ENCODE data around the gene COG7.
A peak's percentile ranks its signal among the peaks of the same experiment; 100 is the strongest.
"Not testable (repeated sequence)": the region's sequence is repeated elsewhere in the genome, so short reads cannot be mapped to it uniquely, and the experiment has no call there.

COG7 gene

GRCh38 chr16:23452572-23453337 lies at the start of gene COG7:
COG7 (minus strand) TSS chr16:23453189; CDS start chr16:23452994, 195 bp downstream.
- peak; percentile 68 for DNase-seq (ENCODE audit: low read depth)

DNA sequence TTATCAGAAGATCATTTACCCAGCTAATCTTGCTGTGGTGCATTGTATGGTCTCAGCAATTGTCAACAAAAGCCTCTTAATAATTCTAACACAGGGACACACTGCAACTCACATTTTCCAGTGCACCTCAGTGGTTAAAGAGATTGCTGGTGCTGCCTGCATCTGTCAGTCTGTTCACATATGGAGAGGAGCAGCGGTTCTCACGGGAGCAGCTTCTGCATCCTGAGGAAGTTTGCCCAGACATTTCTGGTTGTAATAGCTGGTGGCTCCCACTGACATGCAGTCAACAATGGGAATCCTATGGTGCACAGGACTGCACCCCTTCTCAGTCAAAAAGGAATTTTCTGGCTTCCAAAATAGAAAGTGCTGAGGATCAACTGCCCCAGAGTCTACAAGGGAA lies 49.5 kb upstream of the COG7 start:
- DNase-seq (ENCODE audit: low read depth): no peak

DNA sequence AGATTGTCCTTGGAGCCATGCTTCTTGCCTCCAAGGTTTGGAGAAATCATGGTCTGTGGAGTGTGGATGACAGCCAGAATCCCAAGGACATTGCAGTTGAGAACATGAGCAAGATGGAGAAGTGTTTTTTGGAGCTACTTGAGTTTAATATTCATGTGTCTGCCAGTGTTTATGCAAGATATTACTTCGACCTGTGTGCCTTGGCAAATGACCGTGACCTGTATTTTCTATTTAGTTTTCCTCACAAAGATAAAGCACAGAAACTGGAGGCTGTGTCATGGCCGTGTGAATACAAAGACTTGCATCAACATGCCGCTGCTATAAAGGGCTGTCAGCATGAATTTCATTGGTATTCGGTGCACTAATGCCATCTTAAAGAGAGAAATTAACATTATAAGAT lies 48.3 kb upstream of the COG7 start:
- no peak for DNase-seq (ENCODE audit: low read depth)

DNA sequence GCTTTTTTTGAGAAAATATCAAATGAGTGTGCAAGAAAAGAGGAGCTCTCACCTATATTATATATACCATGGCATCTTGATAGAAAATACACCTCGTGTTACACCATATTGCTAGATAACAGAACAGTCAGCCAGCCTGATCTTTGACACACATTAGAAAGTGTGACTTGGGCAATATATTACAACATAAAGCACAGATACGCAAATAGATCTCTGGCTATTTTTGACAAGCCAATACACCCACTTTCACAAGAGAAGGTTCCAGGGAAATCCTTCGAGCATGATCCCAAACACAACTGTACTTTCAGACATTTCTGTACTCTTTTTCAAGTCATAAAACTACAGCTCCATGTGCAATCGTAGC lies 47.9 kb upstream of the COG7 start:
- no peak for DNase-seq (ENCODE audit: low read depth)

DNA sequence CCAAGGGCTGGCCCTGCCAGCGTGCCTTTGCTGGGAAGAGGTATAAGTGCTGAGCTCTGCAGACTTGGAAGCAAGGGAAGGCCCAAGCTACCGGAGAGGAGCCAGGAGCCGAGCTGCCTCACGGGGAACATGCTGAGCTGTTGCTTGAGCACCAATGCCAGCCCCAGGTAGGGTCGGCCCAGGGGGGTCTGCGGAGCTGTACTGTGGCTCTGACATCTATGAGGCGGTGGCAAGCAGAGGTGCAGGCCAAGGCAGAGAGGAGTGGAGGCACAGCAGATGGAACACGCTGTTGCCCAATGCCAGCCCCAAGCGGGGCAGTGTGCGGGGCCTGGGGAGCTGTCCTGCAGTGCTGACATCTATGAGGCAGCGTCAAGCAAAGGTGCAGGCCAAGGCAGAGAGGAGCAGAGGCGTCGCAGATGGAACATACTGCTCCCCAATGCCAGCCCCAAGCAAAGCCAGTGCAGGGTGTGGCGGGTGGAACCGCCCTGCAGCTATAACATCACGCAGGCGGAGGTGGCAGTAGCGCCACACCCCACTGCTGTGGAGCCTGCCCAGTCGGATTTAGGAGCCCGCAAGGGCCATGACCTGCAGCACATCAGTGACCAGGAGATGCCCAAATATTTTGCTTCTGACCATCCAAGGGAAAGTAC lies 47.3 kb upstream of the COG7 start:
- DNase-seq (ENCODE audit: low read depth): no peak

DNA sequence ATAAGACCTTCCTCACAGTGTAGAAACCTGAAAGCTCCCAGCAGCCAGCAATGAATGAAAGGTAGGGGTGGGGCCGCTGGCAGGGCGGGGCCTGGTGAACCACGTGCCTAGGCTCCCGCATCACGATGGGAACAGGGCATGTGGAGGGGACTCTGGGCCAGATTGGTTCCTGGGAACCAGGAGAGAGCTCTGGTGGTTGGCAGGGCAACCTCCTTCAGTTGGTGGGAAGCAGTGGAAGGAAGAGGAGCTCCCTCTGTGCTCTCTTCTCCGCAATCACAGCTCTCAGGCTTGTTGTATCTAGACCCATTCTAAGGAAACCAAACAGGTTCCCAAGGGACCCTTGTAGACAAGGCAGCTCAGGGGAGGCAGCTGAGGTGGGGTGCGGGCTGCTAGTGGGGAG lies 46.8 kb upstream of the COG7 start:
- DNase-seq (ENCODE audit: low read depth): no peak

DNA sequence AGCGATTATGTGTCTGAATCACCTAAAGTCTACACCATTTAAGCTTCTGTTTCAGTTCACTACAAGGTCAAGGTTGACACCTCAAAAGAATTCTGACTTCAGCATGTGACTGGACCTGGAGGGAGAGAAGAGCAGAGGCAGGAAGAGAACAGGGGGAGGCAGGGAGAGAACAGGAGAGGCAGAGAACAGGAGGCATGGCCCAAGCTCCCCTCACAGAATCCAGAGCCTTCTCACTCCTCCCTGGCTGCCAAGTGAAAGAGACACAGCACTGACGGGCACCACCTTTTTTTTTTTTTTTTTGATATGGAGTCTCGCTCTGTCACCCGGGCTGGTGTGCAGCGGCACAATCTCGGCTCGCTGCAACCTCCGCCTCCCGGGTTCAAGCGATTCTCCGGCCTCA lies 45.9 kb upstream of the COG7 start:
- DNase-seq (ENCODE audit: low read depth): no peak

- no peak for DNase-seq (ENCODE audit: low read depth)
These were observed 44.5 kb upstream of the COG7 start for GRCh38 chr16:23497543-23497868.

DNA sequence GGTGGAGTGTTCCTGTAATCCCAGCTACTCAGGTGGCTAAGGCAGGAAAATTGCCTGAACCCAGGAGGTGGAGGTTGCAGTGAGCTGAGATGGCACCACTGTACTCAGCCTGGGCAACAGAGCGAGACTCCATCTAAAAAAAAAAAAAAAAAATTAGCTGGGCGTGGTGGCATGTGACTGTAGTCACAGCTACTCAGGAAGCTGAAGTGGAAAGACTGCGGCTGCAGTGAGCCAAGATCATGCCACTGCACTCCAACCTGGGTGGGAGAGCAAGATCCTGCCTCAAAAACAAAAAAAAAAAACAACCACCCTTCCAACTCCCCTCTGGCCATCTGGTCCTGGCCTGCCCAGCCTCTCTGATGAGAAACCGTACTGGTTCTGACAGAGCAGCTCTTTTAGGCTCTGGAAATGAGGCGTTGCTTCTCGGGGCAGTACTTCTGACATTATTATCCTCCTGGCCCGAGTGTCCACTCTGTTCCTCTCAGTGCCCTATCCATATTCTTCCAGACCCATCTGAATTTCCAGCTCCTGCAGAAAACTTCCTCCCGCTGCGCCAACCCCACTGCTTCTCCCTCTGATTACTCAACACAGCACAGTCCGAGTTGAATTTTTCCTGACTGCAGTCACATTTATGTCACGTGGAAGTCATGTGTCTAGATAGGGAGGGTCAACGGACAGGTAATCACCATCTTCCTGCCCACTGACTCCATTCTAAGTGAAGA lies 44.0 kb upstream of the COG7 start:
- DNase-seq (ENCODE audit: low read depth): no peak

- DNase-seq (ENCODE audit: low read depth): no peak
These were observed 42.7 kb upstream of the COG7 start for GRCh38 chr16:23495671-23496070.

GRCh38 chr16:23494188-23494587 lies 41.2 kb upstream of the COG7 start:
- no peak for DNase-seq (ENCODE audit: low read depth)

GRCh38 chr16:23491490-23492391 lies 38.8 kb upstream of the COG7 start:
- DNase-seq (ENCODE audit: low read depth): no peak

- DNase-seq (ENCODE audit: low read depth): no peak
These were observed 33.5 kb upstream of the COG7 start for GRCh38 chr16:23486480-23486879.

- DNase-seq (ENCODE audit: low read depth): no peak
These were observed 32.9 kb upstream of the COG7 start for GRCh38 chr16:23485841-23486240.

- no peak for DNase-seq (ENCODE audit: low read depth)
These were observed 32.2 kb upstream of the COG7 start for GRCh38 chr16:23485257-23485614.

- no peak for DNase-seq (ENCODE audit: low read depth)
These were observed 31.7 kb upstream of the COG7 start for GRCh38 chr16:23484510-23485256.

- not testable (repeated sequence) for DNase-seq (ENCODE audit: low read depth)
These were observed 30.5 kb upstream of the COG7 start for GRCh38 chr16:23483492-23483891.

DNA sequence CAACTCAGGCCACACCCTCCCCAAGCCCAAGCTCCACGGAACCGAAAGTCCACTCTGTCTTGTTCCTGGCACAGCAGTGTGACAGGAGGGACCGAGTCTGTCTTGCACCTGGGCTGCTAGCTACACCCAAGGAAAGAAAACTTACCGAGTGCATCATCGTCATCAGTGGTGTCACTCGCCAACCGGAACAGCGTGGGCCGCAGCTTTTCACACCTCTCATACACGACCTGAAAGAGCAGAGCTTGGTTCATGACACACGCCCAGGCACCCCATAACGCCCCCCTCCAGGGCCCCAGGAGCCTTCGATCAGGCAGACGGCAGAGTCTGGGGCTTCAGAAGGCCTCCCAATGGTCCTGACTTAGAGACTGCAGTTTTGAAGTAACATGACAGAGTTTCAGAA lies 29.8 kb upstream of the COG7 start:
- no peak for DNase-seq (ENCODE audit: low read depth)

GRCh38 chr16:23480257-23480656 lies 27.3 kb upstream of the COG7 start:
- DNase-seq (ENCODE audit: low read depth): no peak

DNA sequence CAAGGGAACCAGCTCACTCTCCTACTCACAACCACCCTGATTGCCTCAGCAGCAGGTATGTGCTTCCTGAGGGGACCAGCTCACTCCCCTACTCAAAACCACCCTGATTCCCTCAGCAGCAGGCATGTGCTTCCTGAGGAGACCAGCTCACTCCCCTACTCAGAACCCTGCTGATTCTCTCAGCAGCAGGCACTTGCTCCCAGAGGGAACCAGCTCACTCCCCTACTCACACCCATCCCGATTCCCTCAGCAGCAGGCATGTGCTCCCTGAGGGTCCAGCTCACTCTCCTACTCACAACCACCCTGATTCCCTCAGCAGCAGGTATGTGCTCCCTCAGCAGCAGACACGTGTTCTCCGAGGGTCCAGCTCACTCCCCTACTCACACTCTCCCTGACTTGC lies 26.1 kb upstream of the COG7 start:
- DNase-seq (ENCODE audit: low read depth): no peak

DNA sequence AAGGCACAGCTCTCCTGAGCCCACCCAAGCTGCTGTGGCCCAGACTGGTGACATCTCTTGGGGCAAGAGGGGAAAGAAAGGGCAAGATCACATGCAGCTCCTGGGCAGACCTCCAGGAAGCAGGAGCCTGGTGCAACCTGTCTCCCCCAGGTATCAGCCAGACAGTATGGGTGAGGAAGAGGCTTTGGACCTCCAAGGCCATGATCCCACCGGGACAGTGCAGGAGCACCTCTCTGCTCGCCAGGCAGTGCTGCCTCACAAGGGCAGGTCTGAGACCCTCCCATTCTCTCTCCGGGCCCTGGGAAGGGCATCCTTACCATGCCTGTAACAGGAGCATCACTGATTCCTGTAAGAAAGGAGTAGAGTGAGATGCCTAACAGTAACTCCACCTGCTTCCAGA lies 25.6 kb upstream of the COG7 start:
- DNase-seq (ENCODE audit: low read depth): no peak

DNA sequence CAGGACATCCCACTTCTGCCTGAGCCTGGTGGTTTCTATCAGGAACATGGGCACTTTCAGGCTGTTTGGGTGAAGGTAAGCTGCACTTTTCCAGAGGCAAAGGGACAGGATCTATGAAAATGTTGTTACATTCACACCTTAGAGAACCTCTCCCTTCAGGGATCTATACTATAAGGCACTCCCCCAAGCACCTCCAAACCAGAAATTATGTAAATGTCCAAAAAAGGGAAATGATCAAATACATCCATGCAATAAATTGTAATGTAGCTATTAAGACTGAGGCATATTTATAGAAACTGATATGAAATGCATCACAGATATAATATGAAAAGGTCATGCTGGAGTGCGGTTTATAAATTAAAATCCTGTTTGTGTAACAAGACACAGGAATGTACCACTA lies 23.3 kb upstream of the COG7 start:
- DNase-seq (ENCODE audit: low read depth): no peak
